H54 (cell line): ENCODE results near the gene GCHFR.
A peak's percentile ranks its signal among the peaks of the same experiment; 100 is the strongest.

Experiments used
- DNase-seq: peaks from one replicate; pipeline ENCODE4 v3.0.0; 2011; ENCODE audit warnings: low spot score, mixed read lengths; ENCODE audit not compliant: insufficient read length
- FAIRE-seq: peaks from 3 replicates; lab custom pipeline; 2011; peaks lifted over from hg19 to GRCh38; lab: Jason Lieb, UNC
- POLR2A ChIP-seq: IDR thresholded peaks from 2 replicates; pipeline ENCODE4 v1.6.1; 2011; ENCODE audit warnings: low read depth, mild to moderate bottlenecking, low read length

Gene GCHFR

GRCh38 chr15:40744815-40745152 is 19.1 kb upstream of the GCHFR start:
- no peak for FAIRE-seq
- TF ChIP-seq POLR2A, result no peak

GRCh38 chr15:40746916-40747418 is 16.9 kb upstream of the GCHFR start:
- FAIRE-seq, result no peak
- no peak for TF ChIP-seq POLR2A
- no peak for DNase-seq

More at GRCh38 chr15:40744815-40745152, 19.1 kb upstream of the GCHFR start:
- DNase-seq, result no peak

- DNase-seq (no peak), FAIRE-seq (no peak)
- TF ChIP-seq POLR2A, result no peak
Measured at GRCh38 chr15:40747685-40748631, 15.9 kb upstream of the GCHFR start.

DNA sequence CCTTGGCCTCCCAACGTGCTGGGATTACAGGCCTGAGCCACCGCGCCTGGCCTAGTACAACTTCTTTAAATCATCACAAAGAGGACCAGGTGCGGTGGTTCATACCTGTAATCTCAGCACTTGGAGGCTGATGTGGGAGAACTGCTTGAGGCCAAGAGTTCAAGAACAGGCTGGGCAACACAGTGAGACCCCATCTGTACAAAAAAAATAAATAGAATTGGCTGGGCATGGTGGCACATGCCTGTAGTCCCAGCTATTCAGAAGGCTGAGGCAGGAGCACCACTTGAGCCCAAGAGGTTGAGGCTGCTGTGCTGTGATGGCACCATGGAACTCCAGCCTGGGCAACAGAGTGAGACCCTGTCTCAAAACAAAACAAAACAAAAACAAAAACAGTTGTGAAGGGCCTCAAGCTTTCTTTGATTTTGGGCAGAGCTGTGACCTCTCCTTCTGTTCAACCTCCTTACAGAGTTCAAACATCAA is 14.7 kb upstream of the GCHFR start:
- FAIRE-seq, result no peak
- TF ChIP-seq POLR2A, result no peak
- DNase-seq, result no peak

- DNase-seq (no peak), FAIRE-seq (no peak)
- no peak for TF ChIP-seq POLR2A
Measured at GRCh38 chr15:40750885-40751284, 13.0 kb upstream of the GCHFR start.

- FAIRE-seq (no peak), DNase-seq (no peak)
- no peak for TF ChIP-seq POLR2A
Measured at GRCh38 chr15:40751745-40752144, 12.1 kb upstream of the GCHFR start.

DNA sequence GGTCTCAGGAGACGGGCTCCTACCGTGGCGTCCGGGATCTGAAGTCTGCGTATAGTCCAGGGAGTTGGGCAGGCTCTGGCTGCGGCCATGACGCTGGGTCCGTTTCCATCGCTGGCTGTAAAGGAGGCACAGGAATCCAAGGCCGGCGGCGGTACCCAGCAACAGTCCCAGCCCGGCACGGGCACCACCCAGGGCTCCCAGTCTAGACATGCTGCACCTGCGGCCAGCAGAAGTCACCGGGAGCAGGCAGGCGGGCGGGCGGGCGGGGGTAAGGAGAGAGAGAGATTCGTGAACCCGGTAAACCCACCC is 9.3 kb upstream of the GCHFR start:
- FAIRE-seq, result no peak
- TF ChIP-seq POLR2A, result no peak
- DNase-seq, result no peak

DNA sequence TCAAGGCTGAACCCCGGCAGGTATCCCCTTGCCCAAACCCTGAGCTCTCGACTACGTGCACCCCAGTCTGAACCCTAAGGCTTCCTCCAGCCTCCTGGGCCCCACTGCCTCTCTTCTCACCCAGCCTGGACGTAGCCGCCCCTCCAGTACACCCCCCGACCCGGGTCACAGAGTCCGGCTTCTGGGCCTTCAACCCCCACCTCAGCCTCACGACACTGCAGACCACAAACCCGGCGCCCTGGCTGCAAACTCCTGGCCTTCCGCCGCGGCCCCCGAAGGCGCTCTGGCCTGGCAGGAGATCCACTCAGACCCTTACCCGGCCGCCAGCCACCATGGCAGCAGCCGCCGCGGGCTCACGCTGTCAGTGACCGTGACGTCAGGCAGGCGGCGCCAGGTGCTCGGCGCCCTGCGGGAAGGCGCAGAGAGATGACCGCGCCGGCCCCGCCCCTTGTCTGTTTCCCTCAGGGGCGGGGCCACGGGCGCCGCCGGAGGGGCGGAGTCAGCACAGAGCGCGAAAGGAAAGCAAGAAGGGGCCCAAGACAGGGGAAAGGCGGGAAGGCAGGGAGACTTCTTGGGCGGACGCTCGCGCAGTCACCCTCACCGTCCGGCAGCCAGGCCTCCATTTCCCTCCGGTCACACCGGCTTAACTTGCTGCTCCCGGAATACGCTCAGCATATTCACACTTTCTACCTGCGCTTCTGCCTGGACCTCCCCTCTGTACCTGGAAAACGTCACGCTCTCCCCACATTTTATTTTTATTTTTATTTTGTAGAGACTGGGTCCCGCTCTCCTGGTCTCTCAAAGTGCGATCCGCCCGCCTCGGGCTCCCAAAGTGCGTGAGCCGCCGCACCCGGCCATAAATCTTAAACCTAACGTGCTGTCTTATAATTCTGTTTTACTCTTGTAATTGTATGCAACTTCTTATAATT is 8.7 kb upstream of the GCHFR start, which contains the start of gene RMDN3:
Gene RMDN3 (minus strand): TSS at position 372 of the 929 bp plus-strand sequence. CDS start 471 bp downstream, outside the sequence.
- TF ChIP-seq POLR2A, result peak; percentile 64
- DNase-seq (peak; percentile 89), FAIRE-seq (peak; percentile 38)

GRCh38 chr15:40755812-40756208 is 8.1 kb upstream of the GCHFR start:
- FAIRE-seq, result no peak
- TF ChIP-seq POLR2A, result no peak
- no peak for DNase-seq

GRCh38 chr15:40756938-40757337 is 6.9 kb upstream of the GCHFR start:
- TF ChIP-seq POLR2A, result no peak
- no peak for FAIRE-seq
- no peak for DNase-seq

DNA sequence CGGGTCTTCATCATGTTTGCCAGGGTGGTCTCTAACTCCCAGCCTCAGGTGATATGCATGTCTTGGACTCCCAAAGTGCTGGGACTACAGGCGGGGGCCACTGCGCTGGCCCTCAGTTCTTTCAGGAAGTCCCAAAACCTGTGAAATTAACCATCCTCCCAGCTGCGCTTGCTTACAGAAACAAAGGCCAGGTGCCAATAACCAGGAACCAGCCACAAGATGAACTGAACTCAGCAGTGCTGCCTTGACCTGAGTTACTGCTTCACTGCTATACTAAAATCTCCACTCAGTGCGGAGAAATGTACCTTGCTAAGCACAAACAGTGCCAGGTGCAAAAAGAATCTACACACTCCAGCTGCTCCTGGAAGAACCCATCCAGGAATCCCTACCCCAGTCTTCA is 3.9 kb upstream of the GCHFR start:
- no peak for DNase-seq
- no peak for TF ChIP-seq POLR2A
- no peak for FAIRE-seq

DNA sequence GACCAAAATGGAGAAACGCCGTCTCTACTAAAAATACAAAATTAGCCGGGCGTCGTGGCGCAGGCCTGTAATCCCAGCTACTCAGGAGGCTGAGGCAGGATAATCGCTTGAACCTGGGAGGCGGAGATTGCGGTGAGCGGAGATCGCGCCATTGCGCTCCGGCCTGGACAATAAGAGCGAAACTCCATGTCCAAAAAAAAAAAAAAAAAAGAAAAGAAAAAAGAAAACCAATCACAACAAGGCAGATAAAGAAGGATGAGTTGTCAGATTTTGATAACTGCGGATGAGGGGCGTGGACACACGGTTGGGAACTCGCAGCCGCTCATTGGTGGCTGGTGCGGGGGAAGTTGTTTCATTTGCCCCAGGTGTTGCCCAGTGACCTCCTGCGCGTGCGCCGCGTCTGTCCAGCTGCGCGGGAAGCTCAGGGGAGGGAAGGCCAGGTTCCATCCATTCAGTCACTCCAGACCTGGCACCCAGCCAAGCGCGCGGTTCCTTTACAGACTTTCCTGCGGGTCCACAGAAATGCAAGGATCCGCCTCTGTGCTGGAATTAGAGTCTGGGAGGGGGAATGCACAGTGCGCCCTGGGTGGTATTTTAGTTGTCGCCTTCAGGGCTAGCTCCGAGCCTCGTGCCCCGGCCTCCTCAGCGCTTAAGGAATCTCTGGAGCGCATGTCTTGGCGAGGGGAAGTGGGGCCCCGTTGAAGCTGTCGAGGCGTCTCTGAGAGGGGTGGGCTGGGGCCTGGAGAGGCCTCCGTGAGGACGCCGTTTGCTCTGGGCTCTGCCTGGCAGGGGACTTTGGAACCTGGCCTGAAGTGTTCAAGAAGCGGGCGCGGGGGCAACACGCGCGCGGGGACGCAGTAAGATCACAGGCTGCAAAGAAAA is 708 bp upstream of the GCHFR start:
- DNase-seq, result no peak
- TF ChIP-seq POLR2A, result no peak
- FAIRE-seq, result no peak

GRCh38 chr15:40764629-40765103 is 798 bp downstream of the GCHFR start:
- no peak for TF ChIP-seq POLR2A
- no peak for FAIRE-seq
- DNase-seq, result no peak
